ENCODE measurements around the gene IRGC. TPM values are rescaled to one million over a fixed set of nuclear protein-coding genes. Genes with fewer than 3 reads are reported as not detected.

Gene IRGC
- total and polyA plus RNA-seq, 2 of the 13 experiments (the other 11 are each of a cell fraction or from before 2014, with no cell fraction given), result not detected

DNA sequence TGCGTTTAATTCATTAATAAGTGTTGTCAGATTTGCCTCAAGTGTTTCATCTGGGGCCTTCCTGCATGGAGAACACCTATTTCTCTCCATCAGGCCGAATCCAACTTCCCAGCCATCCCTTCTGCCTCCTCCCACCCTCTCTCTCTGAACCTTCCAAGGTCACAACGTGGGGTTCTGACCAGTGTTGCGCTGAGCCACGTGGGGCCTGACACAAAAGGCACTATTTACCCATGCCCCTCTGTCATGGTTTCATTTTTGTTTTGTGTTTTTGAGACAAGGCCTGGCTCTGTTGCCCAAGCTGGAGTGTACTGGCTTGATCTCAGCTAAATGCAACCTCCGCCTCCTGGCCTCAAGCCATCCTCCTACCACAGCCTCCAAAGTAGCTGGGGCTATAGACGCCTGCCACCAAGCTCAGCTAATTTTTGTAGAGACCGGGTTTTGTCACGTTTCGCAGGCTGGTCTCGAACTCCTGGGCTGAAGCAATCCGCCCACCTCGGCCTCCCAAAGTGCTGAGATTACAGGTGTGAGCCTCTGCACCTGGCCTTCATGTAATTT is 8.6 kb upstream of the IRGC start (continued):
- TF ChIP-seq ZBTB38 (CRISPR knock-in tag; IDR thresholded peaks at IDR 0.05), result no peak
- no peak for TF ChIP-seq ZSCAN12 (CRISPR knock-in tag; IDR thresholded peaks at IDR 0.05)
- TF ChIP-seq, protein P1, sequence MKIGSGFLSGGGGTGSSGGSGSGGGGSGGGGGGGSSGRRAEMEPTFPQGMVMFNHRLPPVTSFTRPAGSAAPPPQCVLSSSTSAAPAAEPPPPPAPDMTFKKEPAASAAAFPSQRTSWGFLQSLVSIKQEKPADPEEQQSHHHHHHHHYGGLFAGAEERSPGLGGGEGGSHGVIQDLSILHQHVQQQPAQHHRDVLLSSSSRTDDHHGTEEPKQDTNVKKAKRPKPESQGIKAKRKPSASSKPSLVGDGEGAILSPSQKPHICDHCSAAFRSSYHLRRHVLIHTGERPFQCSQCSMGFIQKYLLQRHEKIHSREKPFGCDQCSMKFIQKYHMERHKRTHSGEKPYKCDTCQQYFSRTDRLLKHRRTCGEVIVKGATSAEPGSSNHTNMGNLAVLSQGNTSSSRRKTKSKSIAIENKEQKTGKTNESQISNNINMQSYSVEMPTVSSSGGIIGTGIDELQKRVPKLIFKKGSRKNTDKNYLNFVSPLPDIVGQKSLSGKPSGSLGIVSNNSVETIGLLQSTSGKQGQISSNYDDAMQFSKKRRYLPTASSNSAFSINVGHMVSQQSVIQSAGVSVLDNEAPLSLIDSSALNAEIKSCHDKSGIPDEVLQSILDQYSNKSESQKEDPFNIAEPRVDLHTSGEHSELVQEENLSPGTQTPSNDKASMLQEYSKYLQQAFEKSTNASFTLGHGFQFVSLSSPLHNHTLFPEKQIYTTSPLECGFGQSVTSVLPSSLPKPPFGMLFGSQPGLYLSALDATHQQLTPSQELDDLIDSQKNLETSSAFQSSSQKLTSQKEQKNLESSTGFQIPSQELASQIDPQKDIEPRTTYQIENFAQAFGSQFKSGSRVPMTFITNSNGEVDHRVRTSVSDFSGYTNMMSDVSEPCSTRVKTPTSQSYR (CRISPR knock-in tag; IDR thresholded peaks at IDR 0.05; ENCODE audit: borderline replicate concordance), result no peak
- no peak for TF ChIP-seq RARG (CRISPR knock-in tag; IDR thresholded peaks at IDR 0.05; ENCODE audit: low read depth)
- peak; percentile 61; the same call in 1 of the 2 replicates for TF ChIP-seq SOX5 (CRISPR knock-in tag; IDR thresholded peaks at IDR 0.05; ENCODE audit: borderline replicate concordance)
- no peak for TF ChIP-seq THYN1 (CRISPR knock-in tag; IDR thresholded peaks at IDR 0.05; ENCODE audit: borderline replicate concordance, low read depth)
- TF ChIP-seq TAF1 (CRISPR knock-in tag; IDR thresholded peaks at IDR 0.05), result no peak
- TF ChIP-seq KDM1A (CRISPR knock-in tag; IDR thresholded peaks at IDR 0.05), result peak; percentile 21; the same call in 1 of the 2 replicates
- TF ChIP-seq, protein P2, sequence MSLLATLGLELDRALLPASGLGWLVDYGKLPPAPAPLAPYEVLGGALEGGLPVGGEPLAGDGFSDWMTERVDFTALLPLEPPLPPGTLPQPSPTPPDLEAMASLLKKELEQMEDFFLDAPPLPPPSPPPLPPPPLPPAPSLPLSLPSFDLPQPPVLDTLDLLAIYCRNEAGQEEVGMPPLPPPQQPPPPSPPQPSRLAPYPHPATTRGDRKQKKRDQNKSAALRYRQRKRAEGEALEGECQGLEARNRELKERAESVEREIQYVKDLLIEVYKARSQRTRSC (CRISPR knock-in tag; IDR thresholded peaks at IDR 0.05; ENCODE audit: low read depth), result no peak
- no peak for TF ChIP-seq ZBTB7B (CRISPR knock-in tag; IDR thresholded peaks at IDR 0.05)
- TF ChIP-seq EP300 (IDR thresholded peaks at IDR 0.05; ENCODE audit: low read depth in 2 of 2, low read length in 2 of 2), result no peak; a peak in 1 of 4 replicates
- TF ChIP-seq EP300 (CRISPR knock-in tag; IDR thresholded peaks at IDR 0.05; ENCODE audit: borderline replicate concordance), result no peak
- TF ChIP-seq ZNF296 (CRISPR knock-in tag; conservative IDR thresholded peaks at IDR 0.05), result no peak
- no peak for TF ChIP-seq ZNF607 (CRISPR knock-in tag; IDR thresholded peaks at IDR 0.05; ENCODE audit: borderline replicate concordance)
- TF ChIP-seq IRF2 (CRISPR knock-in tag; IDR thresholded peaks at IDR 0.05), result peak; percentile 98
- TF ChIP-seq MED8 (CRISPR knock-in tag; IDR thresholded peaks at IDR 0.05; ENCODE audit: insufficient replicate concordance), result no peak
- TF ChIP-seq SP2 (CRISPR knock-in tag; IDR thresholded peaks at IDR 0.05), result no peak
- TF ChIP-seq ZNF747 (CRISPR knock-in tag; IDR thresholded peaks at IDR 0.05; ENCODE audit: borderline replicate concordance), result no peak
- no peak for TF ChIP-seq ZFP41 (CRISPR knock-in tag; IDR thresholded peaks at IDR 0.05; ENCODE audit: borderline replicate concordance)
- TF ChIP-seq SALL1 (CRISPR knock-in tag; IDR thresholded peaks at IDR 0.05), result peak; percentile 34; the same call in 1 of the 2 replicates

Measured in HepG2 (cell line).